ES-I3 (cell line): ENCODE measurements around the gene SHH.

Experiments used
- H3K36me3 ChIP-seq: 2 replicates; pipeline ENCODE4 v1.6.1; 2013; ENCODE audit warnings: mild to moderate bottlenecking, low read length, control low read depth, moderate library complexity; ENCODE audit not compliant: insufficient read depth
- H3K4me1 ChIP-seq: 2 replicates; pipeline ENCODE4 v1.6.1; 2013; ENCODE audit warnings: mild to moderate bottlenecking, control low read depth, low read length; ENCODE audit not compliant: insufficient read depth
- H3K9ac ChIP-seq: 2 replicates; pipeline ENCODE4 v1.6.1; 2013; ENCODE audit warnings: low read depth, mild to moderate bottlenecking, low read length, moderate library complexity
- H3K9me3 ChIP-seq: 2 replicates; pipeline ENCODE4 v1.6.1; 2013; ENCODE audit warnings: mild to moderate bottlenecking, low read length, moderate library complexity; ENCODE audit not compliant: control insufficient read depth, insufficient read depth

The SHH gene

GRCh38 chr7:155799514-155799913 lies 12.7 kb downstream of the SHH start:
- Histone ChIP-seq H3K36me3 (no peaks in the 10 kb centered on the region), H3K4me1 (no peaks in the 10 kb centered on the region), H3K9ac (no peak overlapping the region), H3K9me3 (no peaks in the 10 kb centered on the region)

DNA sequence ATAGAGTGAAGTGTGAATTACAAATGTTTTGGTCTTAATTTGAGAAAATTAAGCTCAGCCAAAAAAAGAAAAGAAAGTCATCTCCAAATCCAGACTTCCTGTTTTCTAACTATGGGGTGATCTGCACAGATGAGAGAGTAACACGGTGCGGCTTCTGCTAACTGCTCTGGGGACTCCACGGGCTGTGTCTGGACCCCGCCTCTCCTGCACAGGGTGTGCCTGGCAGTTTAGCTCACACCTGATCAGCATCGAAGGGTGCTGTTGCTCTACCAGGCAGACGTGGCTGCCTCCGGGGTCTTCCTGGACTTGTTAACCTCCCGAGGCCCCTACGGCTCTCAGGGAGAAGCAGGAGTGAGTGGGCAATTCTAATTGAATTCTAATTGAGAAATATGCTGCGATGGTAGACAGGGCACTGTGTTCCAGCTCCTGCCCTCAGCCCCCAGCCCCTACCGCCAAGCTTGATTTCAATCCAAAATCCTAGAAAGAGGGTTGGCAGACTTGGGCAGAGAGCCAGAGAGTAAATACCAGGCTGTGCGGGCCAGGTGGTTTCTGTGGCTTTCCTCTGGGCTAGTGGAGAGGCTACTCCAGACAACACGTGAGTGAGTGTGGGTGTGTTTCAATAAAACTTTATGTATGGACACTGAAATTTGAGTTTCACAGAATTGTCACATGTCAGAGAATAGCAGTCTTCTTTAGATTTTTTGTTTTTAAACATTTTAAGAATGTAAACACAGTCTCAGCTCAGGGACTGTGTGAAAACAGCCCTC lies 13.4 kb downstream of the SHH start:
- H3K9ac ChIP-seq = no peak overlapping the region

GRCh38 chr7:155797262-155798250 lies 14.7 kb downstream of the SHH start:
- Histone ChIP-seq H3K9me3 (no peaks in the 10 kb centered on the region), H3K36me3 (no peaks in the 10 kb centered on the region), H3K9ac (no peak overlapping the region), H3K4me1 (no peaks in the 10 kb centered on the region)

More for the DNA sequence above, 13.4 kb downstream of the SHH start:
- H3K9me3 ChIP-seq = no peaks in the 10 kb centered on the region
- no peaks in the 10 kb centered on the region for H3K4me1 ChIP-seq
- no peaks in the 10 kb centered on the region for H3K36me3 ChIP-seq

GRCh38 chr7:155796381-155797261 lies 15.6 kb downstream of the SHH start:
- Histone ChIP-seq H3K9me3 (no peaks in the 10 kb centered on the region), H3K4me1 (no peaks in the 10 kb centered on the region), H3K9ac (no peak overlapping the region), H3K36me3 (no peaks in the 10 kb centered on the region)

- no peaks in the 10 kb centered on the region for H3K9me3 ChIP-seq
Observed at GRCh38 chr7:155795951-155796350, 16.3 kb downstream of the SHH start.

GRCh38 chr7:155795401-155795800 lies 16.9 kb downstream of the SHH start:
- Histone ChIP-seq H3K9ac (no peak overlapping the region), H3K9me3 (no peaks in the 10 kb centered on the region), H3K36me3 (no peaks in the 10 kb centered on the region), H3K4me1 (no peaks in the 10 kb centered on the region)

More at GRCh38 chr7:155795951-155796350, 16.3 kb downstream of the SHH start:
- Histone ChIP-seq H3K9ac (no peak overlapping the region), H3K36me3 (no peaks in the 10 kb centered on the region), H3K4me1 (no peaks in the 10 kb centered on the region)

DNA sequence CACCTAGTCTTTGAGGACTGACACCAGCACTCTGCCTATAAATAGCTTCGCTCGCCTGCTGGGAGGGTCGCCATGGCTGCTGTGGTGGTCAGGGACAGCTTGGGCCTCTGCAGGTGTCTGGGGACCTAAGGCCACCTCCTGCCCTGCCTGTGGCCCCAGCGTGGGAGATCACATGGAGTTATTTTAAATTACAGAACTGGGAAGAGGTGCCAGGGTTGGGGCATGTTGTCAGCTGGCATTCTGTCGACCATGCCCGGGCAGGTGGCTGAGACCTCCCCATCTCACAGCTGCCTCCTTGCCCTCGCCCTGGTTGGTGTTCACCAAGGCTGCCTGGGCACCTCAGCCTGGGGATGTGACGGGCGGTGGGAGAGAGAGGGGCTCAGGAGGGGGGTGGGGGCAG lies 18.1 kb downstream of the SHH start:
- no peaks in the 10 kb centered on the region for H3K4me1 ChIP-seq
- H3K9me3 ChIP-seq = no peaks in the 10 kb centered on the region
- no peak overlapping the region for H3K9ac ChIP-seq
- H3K36me3 ChIP-seq = no peaks in the 10 kb centered on the region

GRCh38 chr7:155793720-155794119 lies 18.5 kb downstream of the SHH start:
- Histone ChIP-seq H3K9me3 (no peaks in the 10 kb centered on the region), H3K4me1 (no peaks in the 10 kb centered on the region), H3K36me3 (no peaks in the 10 kb centered on the region), H3K9ac (no peak overlapping the region)

DNA sequence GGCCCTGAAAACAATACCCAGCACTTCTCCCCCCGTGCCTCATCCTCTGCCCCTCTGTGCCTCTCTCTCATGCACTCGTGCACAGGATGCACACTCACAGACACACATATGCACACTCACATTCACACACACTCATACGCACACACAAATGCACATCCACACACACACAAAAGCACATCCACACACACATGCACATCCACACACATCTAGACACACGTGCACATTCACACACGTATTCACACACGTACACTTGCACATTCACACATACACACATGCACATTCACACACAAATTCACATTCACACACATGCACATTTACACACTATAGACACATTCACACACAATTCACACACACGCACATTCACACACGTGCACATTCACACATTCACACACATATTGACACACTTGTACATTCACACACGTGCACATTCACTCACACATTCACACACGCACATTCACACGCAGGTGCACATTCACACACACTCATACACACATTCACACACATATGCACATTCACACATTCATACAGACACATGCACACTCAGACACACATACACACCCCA lies 19.2 kb downstream of the SHH start:
- H3K9me3 ChIP-seq = no peaks in the 10 kb centered on the region
- no peaks in the 10 kb centered on the region for H3K36me3 ChIP-seq
- no peaks in the 10 kb centered on the region for H3K4me1 ChIP-seq
- no peak overlapping the region for H3K9ac ChIP-seq

DNA sequence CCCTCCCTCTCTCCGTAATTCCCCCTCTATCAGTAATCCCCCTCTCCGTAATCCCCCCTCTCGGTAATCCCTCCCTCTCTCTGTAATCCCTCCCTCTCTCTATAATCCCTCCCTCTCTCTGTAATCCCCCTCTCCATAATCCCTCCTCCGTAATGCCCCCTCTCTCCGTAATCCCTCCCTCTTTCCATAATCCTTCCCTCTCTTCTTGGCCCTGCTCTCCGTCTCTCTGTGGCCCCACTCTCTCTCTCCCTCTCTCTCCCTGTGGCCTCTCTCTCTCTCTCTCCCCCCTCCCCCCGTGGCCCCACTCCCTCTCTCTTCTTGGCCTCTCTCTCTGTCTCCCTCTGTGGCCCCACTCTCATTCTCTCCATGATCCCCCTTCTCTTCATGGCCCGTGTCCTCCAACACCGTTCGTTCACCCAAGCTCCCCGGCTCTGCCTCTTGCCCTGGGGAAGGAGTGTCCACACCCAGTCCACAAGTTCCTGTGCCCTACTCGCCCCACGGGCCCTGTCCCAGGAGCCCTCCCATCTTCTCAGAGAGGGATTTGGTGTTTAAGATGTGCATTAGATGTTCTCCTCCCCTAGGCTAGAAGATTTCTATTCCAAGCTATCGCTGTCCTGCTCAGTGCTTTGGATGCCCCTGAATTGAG lies 19.8 kb downstream of the SHH start:
- H3K9me3 ChIP-seq = no peaks in the 10 kb centered on the region
- no peaks in the 10 kb centered on the region; the same call in 1 of the 2 replicates for H3K4me1 ChIP-seq
- no peak overlapping the region for H3K9ac ChIP-seq
- no peaks in the 10 kb centered on the region for H3K36me3 ChIP-seq

DNA sequence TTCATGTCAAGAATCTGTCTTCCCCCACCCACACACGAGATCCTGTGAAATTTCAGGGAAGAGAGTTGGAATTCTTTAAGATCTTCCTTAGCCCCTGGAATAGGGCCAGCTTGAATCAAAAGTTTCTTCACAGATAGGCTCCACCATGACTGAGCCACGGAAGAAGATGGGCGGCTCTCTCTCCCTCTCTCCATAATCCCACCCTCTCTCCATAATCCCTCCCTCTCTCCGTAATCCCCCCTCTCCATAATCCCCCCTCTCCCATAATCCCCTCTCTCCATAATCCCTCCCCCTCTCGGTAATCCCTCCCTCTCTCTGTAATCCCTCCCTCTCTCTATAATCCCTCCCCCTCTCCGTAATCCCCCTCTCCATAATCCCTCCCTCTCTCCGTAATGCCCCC lies 20.4 kb downstream of the SHH start:
- Histone ChIP-seq H3K36me3 (no peaks in the 10 kb centered on the region), H3K9me3 (no peaks in the 10 kb centered on the region), H3K9ac (no peak overlapping the region), H3K4me1 (no peaks in the 10 kb centered on the region; the same call in 1 of the 2 replicates)

DNA sequence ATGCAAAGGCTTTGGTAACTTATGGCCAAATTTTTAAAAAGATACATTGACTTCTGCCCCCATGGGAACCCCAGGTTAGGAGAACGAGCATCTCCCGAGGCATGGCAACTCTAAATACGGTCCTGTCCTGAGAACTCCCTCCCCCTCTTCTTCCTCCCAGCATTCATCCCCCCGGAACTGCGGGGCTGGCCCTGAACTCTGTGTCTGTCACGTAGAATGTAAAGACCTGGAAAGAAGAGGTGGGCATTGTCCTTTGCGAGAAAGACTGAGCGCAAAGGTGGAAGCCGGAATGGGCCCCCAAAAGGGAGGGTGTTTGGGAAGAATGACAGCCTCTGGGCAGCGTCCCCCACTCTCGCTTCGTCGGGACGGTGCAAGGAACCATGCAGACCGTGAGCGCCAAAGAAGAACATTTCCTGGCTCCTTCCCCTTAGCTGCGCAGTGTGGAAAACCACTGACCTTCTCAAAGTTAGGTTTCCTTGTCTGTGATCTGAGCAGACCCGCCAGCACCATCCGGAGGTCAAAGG lies 21.0 kb downstream of the SHH start:
- H3K9me3 ChIP-seq = no peaks in the 10 kb centered on the region
- H3K4me1 ChIP-seq = no peaks in the 10 kb centered on the region; the same call in 1 of the 2 replicates
- no peak overlapping the region for H3K9ac ChIP-seq
- no peaks in the 10 kb centered on the region for H3K36me3 ChIP-seq

DNA sequence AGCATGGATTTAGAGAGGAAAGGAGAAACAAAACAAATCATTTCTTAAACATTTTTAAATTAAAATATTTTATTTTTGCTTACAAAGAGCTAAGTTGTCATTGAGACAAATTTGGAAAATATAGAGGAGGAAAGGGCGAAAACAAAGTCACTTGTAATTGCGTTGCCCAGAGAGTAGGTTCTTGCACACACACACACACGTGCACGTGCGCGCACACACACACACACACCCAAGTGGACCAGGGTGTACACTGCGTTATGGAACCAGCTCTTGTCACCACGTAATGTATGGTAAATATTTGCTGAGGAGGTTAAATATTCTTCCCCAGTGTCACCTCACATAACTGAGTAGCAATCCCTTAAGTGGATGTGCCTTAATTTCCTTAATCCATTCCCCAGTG lies 21.6 kb downstream of the SHH start:
- no peaks in the 10 kb centered on the region for H3K9me3 ChIP-seq
- H3K4me1 ChIP-seq = no peaks in the 10 kb centered on the region; the same call in 1 of the 2 replicates
- H3K9ac ChIP-seq = no peak overlapping the region
- no peaks in the 10 kb centered on the region for H3K36me3 ChIP-seq
